HG03571 (cell line): ENCODE data around the gene FYB1.
"Not testable (repeated sequence)": the region's sequence is repeated elsewhere in the genome, so short reads cannot be mapped to it uniquely, and the experiment has no call there.

Source experiments
- ATAC-seq: cut with Tn5 transposase; IDR thresholded peaks from one replicate; pipeline ENCODE4 v1.9.1; 2021; ENCODE audit not compliant: unreplicated experiment

FYB1 gene

DNA sequence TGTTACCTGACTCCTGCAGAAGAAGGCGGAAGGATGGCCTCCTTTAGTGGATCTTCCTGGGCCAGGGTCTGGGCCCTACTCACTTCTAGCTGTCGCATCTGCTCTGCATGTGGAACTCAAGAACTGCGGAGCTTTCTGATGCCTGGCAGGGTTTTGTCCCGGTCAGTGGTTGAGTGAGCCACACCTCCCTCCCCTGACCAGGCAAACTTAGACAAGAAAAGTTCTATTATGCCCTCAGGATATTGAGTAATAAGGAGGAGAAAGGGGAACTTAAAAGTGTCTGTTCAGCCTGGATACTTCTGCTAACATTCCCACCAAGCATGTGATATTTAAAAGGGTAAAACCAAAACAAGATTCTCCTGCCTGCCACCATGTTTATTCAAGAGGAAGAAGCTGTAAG lies at the start of gene FYB1:
FYB1 (minus strand) TSS at position 127 of the 400 bp plus-strand sequence. CDS start 16,603 bp downstream, outside the sequence.
- ATAC-seq: no peak

GRCh38 chr5:39267186-39267585 lies 47.8 kb upstream of the FYB1 start:
- ATAC-seq: no peak

- no peak for ATAC-seq
These were observed 47.1 kb upstream of the FYB1 start for GRCh38 chr5:39266442-39266841.

- no peak for ATAC-seq
These were observed 45.2 kb upstream of the FYB1 start for GRCh38 chr5:39264528-39264927.

DNA sequence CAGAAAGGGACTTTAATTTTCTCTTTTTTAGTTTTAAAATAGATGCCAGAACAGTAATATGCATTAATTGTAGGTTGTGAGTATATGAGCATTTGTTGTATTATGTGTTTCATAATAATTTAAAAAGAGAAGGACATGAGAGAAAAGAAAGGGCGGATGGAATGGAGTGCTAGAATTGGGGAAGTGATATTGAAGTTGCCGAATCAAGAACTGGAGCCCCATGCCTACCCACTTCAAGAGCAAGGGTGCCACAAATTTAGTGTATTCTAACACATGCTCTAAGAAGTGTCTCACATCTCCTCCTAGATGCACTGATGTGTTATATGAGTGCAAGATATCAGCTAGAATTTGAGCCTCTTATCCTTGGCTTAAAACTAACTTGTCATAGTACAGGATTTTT lies 43.6 kb upstream of the FYB1 start:
- ATAC-seq: no peak

DNA sequence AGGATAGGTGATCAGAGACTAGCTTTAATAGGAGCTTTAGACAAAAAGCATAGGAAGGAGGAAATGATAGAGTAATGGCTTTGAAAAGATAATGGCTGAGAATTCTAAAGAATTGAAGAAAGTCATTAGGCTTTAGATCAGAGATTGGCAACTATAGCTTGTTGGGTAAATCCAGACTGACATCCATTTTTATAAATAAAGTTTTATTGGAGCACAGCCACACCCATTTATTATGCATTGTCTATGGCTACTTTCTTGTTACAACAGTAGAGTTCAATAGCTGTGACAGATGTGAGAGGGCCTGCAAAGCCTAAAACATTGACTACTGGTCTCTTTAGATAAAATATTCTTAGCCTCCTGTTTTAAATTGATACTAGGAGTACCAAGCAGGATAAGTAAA lies 40.7 kb upstream of the FYB1 start:
- ATAC-seq: no peak

GRCh38 chr5:39257554-39257953 lies 38.2 kb upstream of the FYB1 start:
- ATAC-seq: no peak

DNA sequence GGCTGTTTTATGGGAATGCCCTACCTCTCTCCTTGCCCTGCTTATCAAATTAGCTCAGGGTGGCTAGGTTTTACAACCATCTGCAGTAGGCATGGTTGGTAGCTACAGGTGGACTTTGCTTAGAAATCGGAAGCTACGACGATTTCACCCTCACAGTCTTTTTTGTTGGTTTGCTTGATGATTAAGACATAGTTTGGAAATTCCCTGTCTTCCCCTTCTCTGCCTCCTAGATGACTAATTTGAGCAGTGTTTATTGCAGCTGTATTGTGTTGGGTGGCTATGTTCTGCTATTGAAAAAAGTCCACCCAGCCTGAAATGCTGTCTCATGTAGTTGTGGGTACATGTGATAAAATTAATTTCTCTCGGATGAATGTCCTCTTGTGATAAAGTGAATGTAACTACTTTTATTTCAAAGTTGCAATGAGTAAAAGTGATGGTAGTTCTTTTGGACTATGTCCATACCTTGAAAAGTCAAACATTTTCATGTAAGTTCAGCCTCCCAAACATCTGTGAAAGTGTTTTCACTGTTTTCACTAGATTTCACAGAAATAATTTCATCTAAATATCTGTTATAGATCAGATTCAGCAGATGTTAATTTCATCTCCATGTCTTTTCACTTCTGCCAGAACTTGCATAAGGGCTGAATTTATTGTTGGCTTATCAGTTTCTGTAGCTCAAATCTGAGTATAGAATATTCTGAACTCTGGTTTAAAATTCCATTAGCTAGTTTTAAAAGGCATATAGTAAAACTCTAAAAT lies 37.3 kb upstream of the FYB1 start:
- peak; percentile 59 for ATAC-seq

DNA sequence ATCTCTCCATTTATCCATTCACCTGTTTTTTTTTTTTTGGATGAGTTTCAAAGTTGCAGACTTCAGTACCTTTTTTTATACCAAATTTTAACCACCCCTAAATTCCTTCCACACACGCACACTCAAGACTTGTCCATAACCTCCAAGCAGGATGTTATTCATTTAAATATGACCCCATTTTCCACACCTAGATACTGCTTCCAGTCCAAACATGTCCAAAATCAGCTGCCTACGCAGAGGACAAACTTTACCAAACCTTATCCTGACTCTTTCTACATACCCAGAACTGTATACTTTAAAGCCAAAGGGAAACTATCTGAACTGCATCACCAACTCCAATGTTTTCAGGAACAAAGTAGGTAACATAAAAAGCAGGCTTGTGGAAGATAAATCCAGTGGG lies 36.0 kb upstream of the FYB1 start:
- no peak for ATAC-seq

DNA sequence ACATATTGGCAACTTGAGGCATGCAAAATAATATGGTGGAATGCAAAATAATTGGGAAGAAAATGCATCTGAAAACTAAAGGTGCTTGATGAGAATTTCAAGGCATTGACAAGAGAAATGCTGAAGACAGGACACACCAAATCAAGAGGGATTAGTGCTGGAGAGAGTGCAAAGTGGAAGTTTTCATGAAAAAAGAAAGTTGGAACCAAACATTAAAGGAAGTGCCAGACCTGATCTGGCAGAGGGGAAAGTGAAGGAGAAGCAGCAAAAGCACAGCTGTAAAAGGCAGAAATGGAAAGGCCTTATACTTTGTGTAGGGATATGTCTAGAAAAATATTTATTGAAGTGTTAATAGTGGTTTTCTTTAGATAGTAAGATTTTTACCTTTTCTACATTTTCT lies 35.3 kb upstream of the FYB1 start:
- ATAC-seq: no peak

- no peak for ATAC-seq
These were observed 33.8 kb upstream of the FYB1 start for GRCh38 chr5:39253196-39253595.

GRCh38 chr5:39249564-39250274 lies 30.4 kb upstream of the FYB1 start:
- no peak for ATAC-seq

- ATAC-seq: no peak
These were observed 29.7 kb upstream of the FYB1 start for GRCh38 chr5:39249069-39249468.

GRCh38 chr5:39240750-39241149 lies 21.4 kb upstream of the FYB1 start:
- no peak for ATAC-seq

DNA sequence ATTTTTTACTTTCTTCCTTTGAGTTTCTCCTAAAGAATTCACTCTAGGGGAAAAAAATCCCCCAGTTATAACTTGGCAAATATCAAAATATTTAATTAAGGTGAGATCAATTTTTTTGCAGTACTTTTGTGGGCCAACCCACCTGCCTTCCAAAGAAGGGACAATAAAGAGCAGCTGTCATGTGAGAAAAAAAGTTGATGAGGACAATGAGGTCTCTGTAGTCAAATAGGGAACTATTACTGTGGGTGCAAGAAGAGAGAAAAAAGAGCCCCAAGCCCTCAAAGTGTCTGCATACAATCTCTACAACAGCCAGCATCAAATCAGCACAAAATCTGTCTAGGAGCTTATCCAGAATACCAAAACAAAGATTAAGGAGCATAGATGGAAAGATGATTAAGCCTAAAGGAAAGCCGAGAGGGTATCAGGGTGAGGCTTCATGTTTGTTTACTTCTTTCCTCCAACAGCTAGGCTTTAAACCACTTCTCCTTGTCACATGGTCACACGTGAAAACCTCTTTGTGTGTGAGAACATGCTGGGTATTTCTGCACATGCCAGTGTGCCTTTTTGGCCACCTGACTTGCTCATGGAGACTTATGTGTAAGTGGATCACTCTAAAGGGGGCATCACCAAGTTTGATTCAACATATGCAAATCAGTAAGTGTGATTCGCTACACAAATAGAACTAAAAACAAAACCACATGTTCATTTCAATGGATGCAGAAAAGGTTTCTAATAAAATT lies 19.2 kb upstream of the FYB1 start:
- no peak for ATAC-seq

- ATAC-seq: no peak
These were observed 17.4 kb upstream of the FYB1 start for GRCh38 chr5:39236718-39237117.

DNA sequence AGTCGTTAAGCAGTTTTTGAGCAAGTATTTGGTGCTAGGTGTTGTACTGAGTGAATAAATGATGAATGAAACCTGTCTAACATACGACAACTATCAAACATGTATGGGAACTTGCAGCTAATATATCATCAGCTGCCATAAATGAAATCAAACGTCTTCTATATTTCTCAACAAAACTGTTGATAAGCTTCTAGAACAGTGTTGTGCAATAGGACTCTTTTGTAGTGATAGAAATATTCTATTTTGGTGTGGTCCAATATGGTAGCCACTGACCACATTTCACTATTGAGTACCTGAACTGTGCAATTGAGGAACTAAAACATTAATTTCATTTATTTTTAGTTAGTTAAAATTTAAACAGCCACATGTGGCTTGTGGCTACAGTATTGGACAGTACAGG lies 16.3 kb upstream of the FYB1 start:
- ATAC-seq: no peak

DNA sequence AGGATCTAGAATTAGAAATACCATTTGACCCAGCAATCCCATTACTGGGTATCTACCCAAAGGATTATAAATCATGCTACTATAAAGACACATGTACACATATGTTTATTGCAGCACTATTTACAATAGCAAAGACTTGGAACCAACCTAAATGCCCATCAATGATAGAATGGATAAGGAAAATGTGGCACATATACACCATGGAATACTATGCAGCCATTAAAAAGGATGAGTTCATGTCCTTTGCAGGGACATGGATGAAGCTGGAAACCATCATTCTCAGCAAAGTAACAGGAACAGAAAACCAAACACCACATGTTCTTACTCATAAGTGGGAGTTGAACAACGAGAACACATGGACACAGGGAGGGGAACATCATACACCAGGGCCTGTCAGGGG lies 15.1 kb upstream of the FYB1 start:
- not testable (repeated sequence) for ATAC-seq

DNA sequence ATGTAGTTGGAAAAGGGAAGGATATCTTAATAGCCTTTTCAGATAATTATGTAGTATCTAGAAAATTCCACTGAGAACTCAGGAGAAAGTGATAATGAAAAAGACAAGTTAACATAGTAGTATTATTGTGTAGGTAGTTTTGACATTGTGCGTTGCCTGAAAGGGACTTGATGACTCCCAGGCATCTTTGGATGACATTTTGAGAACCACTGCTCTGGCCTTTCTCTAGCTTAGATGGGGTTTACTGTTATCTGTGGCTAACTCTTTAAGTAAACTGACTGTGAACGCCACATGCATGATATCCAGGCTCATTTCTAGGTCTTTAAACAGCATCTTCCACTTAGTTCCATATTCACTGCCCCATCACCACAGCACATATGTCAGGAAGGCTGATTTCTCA lies 14.4 kb upstream of the FYB1 start:
- ATAC-seq: no peak

DNA sequence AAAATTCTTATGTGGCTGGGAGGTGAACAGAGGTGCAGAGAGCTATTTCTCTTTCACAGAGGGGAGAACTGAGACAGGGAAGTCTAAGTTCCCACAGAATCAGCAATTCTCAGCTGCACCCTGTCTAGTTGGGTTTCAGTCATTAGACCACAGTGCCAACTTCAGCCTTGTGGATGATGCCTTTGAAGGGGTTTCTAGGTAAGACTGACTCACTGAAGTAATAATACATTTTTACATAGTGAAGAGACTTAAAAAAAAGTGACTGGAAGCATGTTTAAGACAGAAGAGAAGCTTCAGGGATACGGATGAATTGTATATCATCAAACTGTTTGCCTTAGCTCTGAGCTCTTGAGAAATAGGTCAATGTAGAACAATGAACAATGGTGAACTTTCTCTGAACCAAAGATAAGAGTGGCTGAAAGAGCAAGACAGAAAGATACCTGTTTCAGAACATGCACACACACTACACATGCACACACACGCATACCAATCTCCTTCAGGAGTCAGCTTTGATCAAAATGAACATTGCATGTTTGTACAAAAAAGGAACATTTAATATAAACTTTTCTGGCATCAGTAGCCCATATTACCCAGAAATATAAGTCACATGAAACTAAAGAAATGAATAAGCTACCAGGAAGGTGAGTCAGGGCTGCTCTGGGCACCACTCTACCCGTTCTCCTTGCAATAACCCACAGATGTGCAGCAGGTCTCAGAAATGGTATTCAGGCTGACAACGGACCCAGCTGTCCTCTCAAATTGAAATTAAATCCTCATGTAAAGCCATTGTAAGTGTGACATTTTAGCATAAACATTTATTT lies 12.6 kb upstream of the FYB1 start:
- ATAC-seq: no peak

DNA sequence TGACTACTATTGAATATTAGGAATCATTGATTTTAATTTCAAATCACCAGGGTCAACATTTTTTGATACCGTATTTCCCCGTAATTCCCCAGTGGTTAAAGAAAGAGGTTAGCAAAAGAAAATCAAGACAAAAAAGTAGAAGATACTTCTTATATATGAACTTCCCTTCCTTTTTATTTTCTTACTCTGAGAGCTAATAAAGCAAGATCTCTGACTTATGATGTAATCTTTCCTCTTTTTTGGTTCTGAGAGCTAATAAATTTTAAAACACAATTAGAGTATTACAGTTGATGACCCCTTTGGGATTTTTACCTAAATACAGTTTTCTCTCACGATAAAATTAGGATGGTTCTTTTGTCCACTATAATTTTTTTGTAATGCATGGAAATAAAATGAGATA lies 9.2 kb upstream of the FYB1 start:
- no peak for ATAC-seq
